ENCODE results near the gene AIP.

Gene AIP

DNA sequence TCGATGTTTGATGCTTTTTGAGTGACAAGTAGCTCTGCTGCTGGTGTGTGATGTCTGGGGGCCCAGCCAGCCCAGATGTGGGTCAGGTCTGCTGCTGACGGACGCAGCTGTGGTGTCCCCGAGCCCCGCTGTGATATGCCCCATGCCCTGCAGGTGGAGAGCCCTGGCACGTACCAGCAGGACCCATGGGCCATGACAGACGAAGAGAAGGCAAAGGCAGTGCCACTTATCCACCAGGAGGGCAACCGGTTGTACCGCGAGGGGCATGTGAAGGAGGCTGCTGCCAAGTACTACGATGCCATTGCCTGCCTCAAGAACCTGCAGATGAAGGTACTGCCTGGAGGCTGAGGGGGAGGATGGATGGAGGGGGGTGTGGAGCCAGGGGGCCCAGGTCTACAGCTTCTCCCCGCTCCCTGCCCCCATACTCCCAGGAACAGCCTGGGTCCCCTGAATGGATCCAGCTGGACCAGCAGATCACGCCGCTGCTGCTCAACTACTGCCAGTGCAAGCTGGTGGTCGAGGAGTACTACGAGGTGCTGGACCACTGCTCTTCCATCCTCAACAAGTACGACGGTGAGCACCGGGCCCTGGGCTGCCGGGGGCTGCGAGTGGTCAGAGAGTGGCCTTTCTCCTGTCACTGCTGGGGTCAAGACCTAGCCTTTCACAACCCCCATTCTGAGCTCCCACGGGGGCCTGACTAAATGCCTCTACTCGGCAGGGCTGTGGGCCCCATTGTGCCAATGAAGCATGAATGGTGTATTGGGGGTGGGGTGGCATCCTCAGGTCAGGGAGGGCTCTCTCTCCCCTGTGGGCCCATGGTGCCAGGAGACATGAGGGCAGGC, 7.3 kb downstream of the AIP start:
- no peak for TF ChIP-seq CTBP1 (IDR thresholded peaks at IDR 0.05; ENCODE audit: borderline replicate concordance)
- no peak for TF ChIP-seq NFRKB (IDR thresholded peaks at IDR 0.05)
- TF ChIP-seq FOXK2 (IDR thresholded peaks at IDR 0.05) = no peak
- no peak for TF ChIP-seq ELF4 (IDR thresholded peaks at IDR 0.05)
- TF ChIP-seq HDGF (IDR thresholded peaks at IDR 0.05; ENCODE audit: borderline replicate concordance) = no peak
- no peak for TF ChIP-seq FOXA1 (IDR thresholded peaks at IDR 0.05)
- TF ChIP-seq BHLHE40 (IDR thresholded peaks at IDR 0.05; ENCODE audit: borderline replicate concordance) = no peak
- TF ChIP-seq SP1 (IDR thresholded peaks at IDR 0.05) = no peak
- no peak for TF ChIP-seq FOXM1 (IDR thresholded peaks at IDR 0.05; ENCODE audit: borderline replicate concordance)
- TF ChIP-seq LEF1 (IDR thresholded peaks at IDR 0.05; ENCODE audit: borderline replicate concordance) = no peak
- TF ChIP-seq TARDBP (IDR thresholded peaks at IDR 0.05) = no peak
- TF ChIP-seq L3MBTL2 (conservative IDR thresholded peaks at IDR 0.05) = no peak
- no peak for TF ChIP-seq SUZ12 (IDR thresholded peaks at IDR 0.05)
- ChIA-PET POLR2A (interaction anchor here (1.4 to 2.6 kb wide), 3 partner anchors 7 to 88 kb away, joined by 3 to 10 read pairs (median 3); partner anchors contain the start of genes AIP, PPP1CA and RPS6KB2), CTCF (no interaction called here)
- no peak for DNase-seq (ENCODE audit: extremely low spot score)

DNA sequence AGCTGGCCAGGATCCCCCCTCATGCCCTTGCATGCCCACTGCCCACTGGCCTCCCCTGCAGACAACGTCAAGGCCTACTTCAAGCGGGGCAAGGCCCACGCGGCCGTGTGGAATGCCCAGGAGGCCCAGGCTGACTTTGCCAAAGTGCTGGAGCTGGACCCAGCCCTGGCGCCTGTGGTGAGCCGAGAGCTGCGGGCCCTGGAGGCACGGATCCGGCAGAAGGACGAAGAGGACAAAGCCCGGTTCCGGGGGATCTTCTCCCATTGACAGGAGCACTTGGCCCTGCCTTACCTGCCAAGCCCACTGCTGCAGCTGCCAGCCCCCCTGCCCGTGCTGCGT, 7.9 kb downstream of the AIP start:
- POLR2A ChIA-PET = interaction anchor here (1.4 to 2.6 kb wide), 3 partner anchors 8 to 89 kb away, joined by 3 to 10 read pairs (median 3); partner anchors contain the start of genes AIP, PPP1CA and RPS6KB2
- TF ChIP-seq NFRKB (IDR thresholded peaks at IDR 0.05) (no peak), HDGF (IDR thresholded peaks at IDR 0.05; ENCODE audit: borderline replicate concordance) (no peak), CTBP1 (IDR thresholded peaks at IDR 0.05; ENCODE audit: borderline replicate concordance) (no peak), ARNT (IDR thresholded peaks at IDR 0.05) (no peak), TARDBP (IDR thresholded peaks at IDR 0.05) (no peak), BHLHE40 (IDR thresholded peaks at IDR 0.05; ENCODE audit: borderline replicate concordance) (no peak), SP1 (IDR thresholded peaks at IDR 0.05) (no peak), L3MBTL2 (conservative IDR thresholded peaks at IDR 0.05) (no peak), FOXA1 (IDR thresholded peaks at IDR 0.05) (no peak), FOXM1 (IDR thresholded peaks at IDR 0.05; ENCODE audit: borderline replicate concordance) (no peak), FOXK2 (IDR thresholded peaks at IDR 0.05) (no peak), ELF4 (IDR thresholded peaks at IDR 0.05) (no peak)
- CTCF ChIA-PET = interaction anchor here (0.6 kb wide), 1 partner anchor 70 kb away, joined by 3 read pairs; no protein-coding TSS in a partner anchor
- no peak for DNase-seq (ENCODE audit: extremely low spot score)

DNA sequence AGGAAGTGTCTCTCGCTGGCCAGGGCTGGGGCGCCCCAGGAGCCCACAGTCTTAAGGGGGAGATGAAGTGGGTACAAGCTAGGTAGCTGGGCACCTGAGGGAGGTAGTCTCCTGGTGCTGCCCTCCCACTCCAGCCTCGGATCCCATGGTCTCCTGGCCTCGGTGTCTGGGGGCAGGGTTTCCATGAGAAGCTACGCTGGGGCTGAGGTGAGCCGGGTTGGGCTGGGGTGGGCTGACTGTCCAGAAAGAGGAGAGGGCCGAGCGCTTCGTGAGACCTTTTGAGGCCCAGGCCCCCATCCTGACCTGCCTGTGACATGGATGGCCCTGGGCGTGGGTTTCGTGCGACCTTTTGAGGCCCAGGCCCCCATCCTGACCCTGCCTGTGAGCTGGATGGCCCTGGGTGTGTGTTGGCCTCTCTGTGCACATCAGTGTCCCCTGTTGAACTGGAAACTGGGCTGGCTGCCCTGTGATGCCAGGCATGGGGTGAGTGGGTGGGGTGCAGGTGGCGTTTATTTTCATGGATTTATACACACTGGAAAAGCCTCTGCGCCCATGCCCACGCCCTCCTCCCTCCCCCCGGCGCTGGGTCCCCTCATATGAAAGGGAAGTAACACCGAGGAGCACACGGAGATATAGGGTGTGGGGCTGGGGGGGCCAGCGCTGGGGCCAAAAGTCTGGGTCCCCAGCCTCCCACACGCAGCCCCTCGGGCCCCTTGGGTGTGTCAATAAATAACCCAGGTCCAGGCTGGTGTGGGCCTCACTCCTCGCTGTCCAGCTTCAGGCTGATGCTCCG, 8.6 kb downstream of the AIP start:
- ChIA-PET POLR2A (interaction anchor here (1.1 to 2.6 kb wide), 4 partner anchors 9 to 90 kb away, joined by 3 to 10 read pairs (median 3); partner anchors contain the start of genes AIP, PPP1CA and RPS6KB2), CTCF (interaction anchor here (0.6 kb wide), 1 partner anchor 70 kb away, joined by 3 read pairs; no protein-coding TSS in a partner anchor)
- TF ChIP-seq HDGF (IDR thresholded peaks at IDR 0.05; ENCODE audit: borderline replicate concordance) (no peak), ARNT (IDR thresholded peaks at IDR 0.05) (no peak)
- DNase-seq (ENCODE audit: extremely low spot score) = no peak

DNA sequence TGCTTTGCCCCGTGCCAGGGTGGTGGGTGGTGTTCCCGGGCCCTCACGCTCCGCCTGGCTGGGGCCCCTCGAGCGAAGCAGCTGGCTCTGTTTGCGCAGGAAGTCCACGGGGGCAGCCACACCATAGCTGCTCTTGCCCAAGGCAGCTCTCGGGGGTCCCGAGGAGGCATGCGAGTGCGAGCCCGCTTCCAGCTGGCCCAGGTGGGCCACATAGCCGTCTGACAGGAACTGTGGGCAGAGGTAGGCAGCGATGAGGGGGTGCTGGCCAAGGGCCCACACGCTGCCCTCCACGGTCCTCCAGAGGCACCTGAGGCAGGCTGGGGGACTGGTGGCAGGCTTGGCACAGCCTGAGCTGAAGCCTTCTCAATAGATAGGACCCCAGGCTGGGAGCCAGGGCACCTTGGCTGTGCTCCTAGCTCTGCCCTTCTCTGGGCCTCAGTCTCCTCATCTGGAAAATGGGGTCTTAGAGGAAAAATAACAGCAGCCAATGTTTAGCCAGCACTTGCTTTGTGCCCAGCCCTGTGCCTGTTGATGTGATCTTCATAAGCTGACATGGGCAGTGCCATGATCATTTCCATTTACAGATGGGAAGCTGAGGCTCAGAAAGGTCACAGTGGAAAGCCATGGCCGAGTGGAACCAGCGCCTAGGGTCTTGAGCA, 9.4 kb downstream of the AIP start:
- ChIA-PET POLR2A (interaction anchor here (1.1 to 2.6 kb wide), 2 partner anchors 9 to 91 kb away, joined by 3 to 10 read pairs; partner anchors contain the start of genes AIP and PPP1CA), CTCF (no interaction called here)
- no peak for TF ChIP-seq SP1 (IDR thresholded peaks at IDR 0.05)
- no peak for DNase-seq (ENCODE audit: extremely low spot score)

DNA sequence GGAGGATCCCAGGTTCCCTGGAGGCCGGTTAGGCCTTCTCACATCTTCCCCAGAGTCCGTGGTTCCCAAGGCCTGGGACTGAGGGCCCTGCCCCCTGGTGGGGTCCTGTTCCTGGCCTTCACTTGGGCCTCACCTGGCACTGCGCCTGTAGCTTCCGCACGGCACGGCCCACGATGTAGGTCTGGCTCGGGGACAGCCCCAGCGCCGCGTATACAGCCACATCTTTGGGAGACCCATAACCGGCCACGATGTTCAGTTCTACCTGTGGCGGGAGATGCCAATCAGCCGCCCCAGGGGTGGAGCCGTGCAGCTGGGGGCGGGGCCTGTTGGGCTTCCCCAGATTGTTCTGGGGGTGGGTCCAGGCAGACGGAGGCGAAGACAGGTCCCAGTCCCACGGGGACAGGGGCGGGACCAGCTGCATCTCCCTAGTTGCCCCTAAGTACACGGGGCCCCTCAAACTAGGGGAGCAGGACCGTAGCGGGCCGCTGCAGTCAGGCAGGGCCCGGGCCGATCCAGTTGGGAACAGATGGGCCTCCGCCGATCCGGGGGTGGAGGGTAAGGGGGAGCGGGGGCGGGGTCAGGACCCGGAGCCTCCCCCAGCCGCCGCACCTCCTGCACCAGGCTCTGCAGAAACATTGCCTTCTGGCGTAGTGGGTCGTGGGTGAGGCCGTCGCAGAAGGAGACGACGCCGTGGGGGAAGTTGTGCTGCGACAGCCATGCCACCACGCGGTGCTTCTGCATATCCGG, 10.1 kb downstream of the AIP start:
- POLR2A ChIA-PET = interaction anchor here (1.1 to 2.6 kb wide), 2 partner anchors 10 to 91 kb away, joined by 3 to 10 read pairs; partner anchors contain the start of genes AIP and PPP1CA
- CTCF ChIA-PET = no interaction called here

DNA sequence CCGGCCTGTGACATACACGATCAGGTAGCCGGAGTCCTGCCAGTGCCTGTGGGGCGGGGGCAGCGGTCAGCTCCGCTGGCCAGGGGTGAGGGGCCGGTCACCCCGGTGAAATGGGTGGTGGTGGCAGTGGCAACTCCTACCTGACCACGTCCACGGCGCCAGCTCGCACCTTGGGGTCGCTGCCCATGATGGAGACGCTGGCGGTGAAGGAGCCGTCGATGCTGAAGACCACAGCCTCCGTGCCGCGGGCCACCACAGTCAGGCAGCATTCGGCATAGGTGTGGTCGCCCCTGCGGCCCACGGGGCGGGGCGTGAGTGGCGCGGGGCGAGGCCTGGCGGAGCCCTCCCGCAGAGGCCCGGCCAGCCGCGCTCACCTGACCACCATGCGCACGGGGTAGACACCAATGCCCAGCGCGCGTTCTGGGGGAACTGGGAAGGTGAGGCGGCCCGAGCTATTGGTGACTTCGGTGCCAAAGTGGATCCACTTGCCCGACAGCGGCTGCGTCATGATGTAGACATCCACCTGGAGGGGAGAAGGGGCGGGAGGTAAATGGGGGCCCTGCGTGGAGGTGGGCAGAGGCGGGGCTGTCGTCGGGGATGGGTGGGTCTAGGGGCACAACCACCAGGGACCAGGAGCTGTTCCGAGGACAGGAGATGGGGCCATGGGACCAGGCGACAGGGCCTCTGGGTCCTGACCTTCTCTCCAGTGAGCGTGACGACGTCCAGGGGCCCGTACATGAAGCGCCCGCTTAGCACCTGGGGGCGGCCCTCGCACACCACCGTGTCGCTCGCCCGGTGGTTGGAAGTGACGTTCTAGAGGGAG, 10.9 kb downstream of the AIP start:
- CTCF ChIA-PET = no interaction called here
- no peak for DNase-seq (ENCODE audit: extremely low spot score)
- no peak for TF ChIP-seq HDGF (IDR thresholded peaks at IDR 0.05; ENCODE audit: borderline replicate concordance)
- no peak for TF ChIP-seq FOXK2 (IDR thresholded peaks at IDR 0.05)
- TF ChIP-seq FOXA1 (IDR thresholded peaks at IDR 0.05) = no peak
- no peak for TF ChIP-seq L3MBTL2 (conservative IDR thresholded peaks at IDR 0.05)
- TF ChIP-seq SP1 (IDR thresholded peaks at IDR 0.05) = no peak
- no peak for TF ChIP-seq ZNF384 (IDR thresholded peaks at IDR 0.05)
- TF ChIP-seq BHLHE40 (IDR thresholded peaks at IDR 0.05; ENCODE audit: borderline replicate concordance) = no peak
- TF ChIP-seq SUZ12 (IDR thresholded peaks at IDR 0.05) = no peak
- no peak for TF ChIP-seq CTBP1 (IDR thresholded peaks at IDR 0.05; ENCODE audit: borderline replicate concordance)
- TF ChIP-seq ARNT (IDR thresholded peaks at IDR 0.05) = no peak
- TF ChIP-seq NFRKB (IDR thresholded peaks at IDR 0.05) = no peak
- no peak for TF ChIP-seq PKNOX1 (IDR thresholded peaks at IDR 0.05)
- no peak for TF ChIP-seq FOXM1 (IDR thresholded peaks at IDR 0.05; ENCODE audit: borderline replicate concordance)
- no peak for TF ChIP-seq LEF1 (IDR thresholded peaks at IDR 0.05; ENCODE audit: borderline replicate concordance)
- no peak for TF ChIP-seq ELF4 (IDR thresholded peaks at IDR 0.05)
- no peak for TF ChIP-seq TARDBP (IDR thresholded peaks at IDR 0.05)
- POLR2A ChIA-PET = interaction anchor here (0.8 kb wide), 1 partner anchor 24 kb away, joined by 3 read pairs; the partner anchor contains the start of gene TMEM134

More for the DNA sequence above, 10.1 kb downstream of the AIP start:
- TF ChIP-seq PKNOX1 (IDR thresholded peaks at IDR 0.05) (peak; percentile 15; the same call in 1 of the 2 replicates), ZNF384 (IDR thresholded peaks at IDR 0.05) (no peak)
- no peak for DNase-seq (ENCODE audit: extremely low spot score)

Measured in HEK293T (cell line).